Neuron (in vitro differentiated cells): ENCODE measurements around the gene FAM187B.

Source experiments
- H2AFZ ChIP-seq: one replicate; pipeline ENCODE4 v1.6.1; 2013; ENCODE audit warnings: low read depth, mild to moderate bottlenecking, inconsistent platforms, low read length, moderate library complexity
- H3K27me3 ChIP-seq: one replicate; pipeline ENCODE4 v1.6.1; 2013; ENCODE audit warnings: low read length; ENCODE audit not compliant: insufficient read depth
- H3K36me3 ChIP-seq: one replicate; pipeline ENCODE4 v1.6.1; 2013; ENCODE audit warnings: low read length; ENCODE audit not compliant: insufficient read depth
- H3K4me1 ChIP-seq: one replicate; pipeline ENCODE4 v1.6.1; 2013; ENCODE audit warnings: low read length; ENCODE audit not compliant: insufficient read depth
- H3K4me3 ChIP-seq: 2 replicates; pipeline ENCODE4 v1.5.1; 2013; ENCODE audit warnings: mild to moderate bottlenecking, low read length, moderate library complexity
- H3K9me3 ChIP-seq: one replicate; pipeline ENCODE4 v1.6.1; 2013; ENCODE audit warnings: low read length

The FAM187B gene

DNA sequence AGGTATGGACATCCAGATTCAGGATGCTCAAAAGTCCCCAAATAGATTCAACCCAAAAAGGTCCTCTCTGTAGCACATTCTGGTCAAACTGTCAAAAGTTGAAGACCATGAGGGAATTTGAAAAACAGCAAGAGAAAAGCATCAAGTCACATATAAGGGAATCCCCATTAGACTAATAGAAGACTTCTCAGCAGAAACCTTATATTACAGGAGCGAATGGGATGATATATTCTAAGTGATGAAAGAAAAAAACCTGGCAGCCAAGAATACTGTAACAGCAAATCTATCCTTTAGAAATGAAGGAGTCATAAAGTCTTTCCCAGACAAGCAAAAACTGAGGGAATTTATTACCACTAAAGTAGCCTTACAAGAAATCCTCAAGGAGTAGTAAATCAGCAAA lies 44.3 kb downstream of the FAM187B start:
- Histone ChIP-seq H3K27me3 (no peaks in the 10 kb centered on the region), H3K9me3 (no peaks in the 10 kb centered on the region), H3K4me1 (no peaks in the 10 kb centered on the region), H2AFZ (no peak overlapping the region), H3K4me3 (no peak overlapping the region), H3K36me3 (no peaks in the 10 kb centered on the region)

DNA sequence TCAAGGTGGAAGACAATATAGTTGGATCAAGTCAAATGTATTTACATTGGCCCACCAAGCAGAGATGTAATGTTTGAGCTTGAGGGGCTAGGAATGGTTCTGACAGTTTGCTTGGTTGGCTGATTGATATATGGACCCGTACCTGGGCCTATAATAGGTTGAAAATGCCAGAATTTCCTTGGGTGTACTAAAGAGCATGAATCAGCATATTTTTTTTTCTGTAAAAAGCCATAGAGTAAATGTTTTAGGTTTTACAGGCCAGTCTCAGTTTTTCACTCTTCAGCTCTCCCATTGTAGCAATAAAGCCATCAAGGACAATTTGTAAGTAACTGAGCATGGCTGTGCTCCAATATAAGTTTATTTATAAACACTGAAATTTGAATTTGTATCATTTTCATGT lies 47.2 kb downstream of the FAM187B start:
- Histone ChIP-seq H2AFZ (no peak overlapping the region), H3K9me3 (peaks cover 2% of the 10 kb centered on the region), H3K36me3 (no peaks in the 10 kb centered on the region), H3K27me3 (no peaks in the 10 kb centered on the region), H3K4me1 (no peaks in the 10 kb centered on the region), H3K4me3 (no peak overlapping the region)

DNA sequence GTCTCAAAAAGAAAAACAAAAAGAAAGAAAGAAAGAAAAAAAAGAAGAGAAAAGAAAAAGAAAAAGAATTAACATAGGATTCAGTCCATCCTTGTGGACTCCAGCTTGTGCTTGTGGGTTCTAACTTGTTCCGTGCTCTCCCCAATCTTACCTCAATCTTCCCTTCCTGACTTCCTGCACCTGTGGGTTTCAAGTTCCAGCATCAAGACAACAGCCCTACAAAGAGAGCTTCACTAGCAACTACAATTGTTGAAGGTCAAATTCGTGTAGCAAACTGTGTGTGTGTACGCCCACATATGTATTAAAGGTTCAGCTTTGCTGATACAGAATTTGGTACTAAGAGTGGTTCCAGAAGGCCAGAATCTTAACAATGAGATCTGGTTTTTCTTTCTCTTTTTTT lies 48.7 kb downstream of the FAM187B start:
- Histone ChIP-seq H3K4me3 (no peak overlapping the region), H3K4me1 (peaks cover 2% of the 10 kb centered on the region), H3K9me3 (peaks cover 2% of the 10 kb centered on the region), H3K36me3 (no peaks in the 10 kb centered on the region), H2AFZ (no peak overlapping the region), H3K27me3 (no peaks in the 10 kb centered on the region)

DNA sequence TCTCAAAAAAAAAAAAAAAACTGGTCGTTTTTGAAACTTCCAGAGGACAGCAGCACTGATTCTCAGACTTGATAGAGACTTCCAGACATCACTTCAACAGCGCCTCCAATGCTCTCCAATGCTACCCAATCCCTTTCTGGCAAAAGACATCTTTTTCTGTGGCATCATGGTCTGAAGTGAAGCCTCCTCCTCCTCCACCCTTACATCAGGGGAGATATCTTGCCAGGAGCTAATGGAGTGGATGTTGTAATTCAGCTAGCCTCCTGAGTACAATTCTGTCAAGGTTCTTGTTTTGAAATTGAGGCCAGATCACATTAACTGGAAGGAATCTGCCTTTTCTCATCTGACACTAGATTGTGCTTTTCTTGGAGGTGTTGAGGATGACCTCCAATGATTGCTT lies 49.8 kb downstream of the FAM187B start:
- Histone ChIP-seq H3K36me3 (no peaks in the 10 kb centered on the region), H3K27me3 (no peaks in the 10 kb centered on the region), H3K9me3 (peaks cover 2% of the 10 kb centered on the region), H2AFZ (no peak overlapping the region), H3K4me1 (peaks cover 2% of the 10 kb centered on the region), H3K4me3 (no peak overlapping the region)

DNA sequence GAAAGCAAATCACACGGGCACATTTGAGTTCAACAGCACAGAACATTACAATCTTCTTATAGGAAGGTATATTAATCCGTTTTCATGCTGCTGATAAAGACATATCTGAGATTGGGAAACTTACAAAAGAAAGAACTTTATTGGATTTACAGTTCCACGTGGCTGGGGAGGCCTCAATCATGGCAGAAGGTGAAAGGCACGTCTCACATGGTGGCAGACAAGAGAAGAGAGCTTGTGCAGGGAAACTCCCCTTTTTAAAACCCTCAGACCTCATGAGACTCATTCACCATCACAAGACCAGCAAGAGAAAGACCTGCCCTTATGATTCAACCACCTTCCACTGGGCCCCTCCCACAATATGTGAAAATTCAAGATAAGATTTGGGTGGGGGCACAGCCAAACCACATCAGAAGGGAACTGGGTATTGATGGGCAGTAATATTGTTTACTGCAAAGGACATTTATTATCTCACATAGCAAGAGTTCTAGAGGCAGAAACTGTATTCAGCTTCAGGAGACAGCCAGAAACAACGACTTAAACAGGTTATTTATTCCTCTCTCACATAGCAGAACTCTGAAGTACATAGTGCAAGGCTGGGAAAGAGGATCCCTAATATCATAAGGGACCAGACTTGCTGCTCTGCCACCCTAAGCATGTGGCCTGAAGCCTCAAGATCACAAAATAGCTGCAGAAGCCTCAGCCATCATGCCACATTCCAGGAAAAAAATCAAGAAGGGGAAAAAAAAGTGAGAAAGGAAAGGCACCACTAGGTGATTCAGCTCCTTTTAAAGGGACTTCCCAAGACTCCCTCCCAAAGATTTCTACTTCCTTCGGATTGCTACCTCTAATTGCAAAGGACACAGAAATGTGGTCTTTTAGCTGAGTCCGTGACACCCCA lies 50.9 kb downstream of the FAM187B start:
- Histone ChIP-seq H3K9me3 (peaks cover 3% of the 10 kb centered on the region), H3K36me3 (no peaks in the 10 kb centered on the region), H3K27me3 (no peaks in the 10 kb centered on the region), H3K4me1 (peaks cover 2% of the 10 kb centered on the region), H2AFZ (no peak overlapping the region), H3K4me3 (no peak overlapping the region)

DNA sequence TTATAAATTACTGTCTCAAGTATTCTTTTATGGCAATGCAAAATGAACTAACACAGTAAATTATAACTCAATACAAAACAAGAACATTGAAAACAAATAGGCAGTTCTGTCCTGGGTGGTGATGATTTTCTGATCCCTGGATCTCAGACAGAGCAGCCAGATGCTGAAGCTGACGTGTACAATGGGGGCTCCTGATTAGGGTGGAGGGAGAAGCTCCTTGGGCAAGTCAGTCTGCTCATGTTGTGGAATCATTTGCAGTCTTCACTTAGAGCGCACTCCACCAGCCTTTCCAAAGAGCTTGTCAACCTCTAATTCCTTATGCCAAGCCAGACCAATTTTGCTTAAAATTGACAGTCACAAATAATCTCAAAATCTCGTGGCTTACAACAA lies 52.4 kb downstream of the FAM187B start:
- Histone ChIP-seq H2AFZ (no peak overlapping the region), H3K36me3 (no peaks in the 10 kb centered on the region), H3K9me3 (peaks cover 3% of the 10 kb centered on the region), H3K4me1 (peaks cover 2% of the 10 kb centered on the region), H3K4me3 (no peak overlapping the region), H3K27me3 (no peaks in the 10 kb centered on the region)
